Measurements from ENCODE around the gene KLF4. TPM values are rescaled to one million over a fixed set of nuclear protein-coding genes. Genes with fewer than 3 reads are reported as not detected.

The KLF4 gene
- polyA plus RNA-seq, 3 donors = 7.9 to 8.7 (median 8.4) TPM

Other genes with a start within 250 kb of the KLF4 start
- 100 to 1,000 TPM; 123 to 150 (median 146) TPM for gene RAD23B, start 206.5 kb downstream of the KLF4 start, polyA plus RNA-seq (ENCODE audit: insufficient read length in 3 of 3)